Glutamatergic neuron (in vitro differentiated cells): ENCODE results near the gene SH3BP5. TPM values are rescaled to one million over a fixed set of nuclear protein-coding genes. Genes with fewer than 3 reads are reported as not detected.

Source experiments
- DNase-seq: peaks from one replicate; pipeline ENCODE4 v3.0.0; 2022
- H3K27ac Mint-ChIP-seq: one replicate; pipeline ENCODE4 v1.8.0; 2020; ENCODE audit warnings: mild to moderate bottlenecking, mixed read lengths, inconsistent platforms; ENCODE audit not compliant: unreplicated experiment
- H3K27me3 Mint-ChIP-seq: one replicate; pipeline ENCODE4 v1.8.0; 2020; ENCODE audit warnings: mild to moderate bottlenecking, moderate library complexity, mixed read lengths, inconsistent platforms; ENCODE audit not compliant: unreplicated experiment
- H3K36me3 Mint-ChIP-seq: one replicate; pipeline ENCODE4 v1.8.0; 2020; ENCODE audit warnings: mild to moderate bottlenecking, mixed read lengths, inconsistent platforms; ENCODE audit not compliant: unreplicated experiment
- H3K4me1 Mint-ChIP-seq: one replicate; pipeline ENCODE4 v1.8.0; 2020; ENCODE audit warnings: mild to moderate bottlenecking, low read depth, mixed read lengths, inconsistent platforms; ENCODE audit not compliant: unreplicated experiment
- H3K4me3 Mint-ChIP-seq: one replicate; pipeline ENCODE4 v1.8.0; 2020; ENCODE audit warnings: mild to moderate bottlenecking, mixed read lengths, inconsistent platforms; ENCODE audit not compliant: unreplicated experiment
- H3K9me3 Mint-ChIP-seq: one replicate; pipeline ENCODE4 v1.8.0; 2020; ENCODE audit warnings: mild to moderate bottlenecking, moderate library complexity, mixed read lengths, inconsistent platforms; ENCODE audit not compliant: unreplicated experiment
- CTCF ChIP-seq: fragments of 200-600 bp; sonication (generic); IDR thresholded peaks from one replicate; pipeline ENCODE4 v1.5.0; 2021; ENCODE audit not compliant: partially characterized antibody, unreplicated experiment
- total RNA-seq: library from RNA; stranded (reverse); fragmentation: NEBNext Ultra II Directional; extraction: Animal tissue kit (Norgen Biotek cat#: 25700); gene quantifications from one replicate; pipeline ENCODE4 v1.2.1, GENCODE V29; 2021; ENCODE audit not compliant: unreplicated experiment

SH3BP5 gene
- total RNA-seq, 1 donor from 2014 or later: 25.3 TPM

- Mint-ChIP-seq H3K36me3 (no peaks in the 10 kb centered on the region), H3K9me3 (peaks cover 2% of the 10 kb centered on the region), H3K4me1 (peaks cover 13% of the 10 kb centered on the region), H3K27me3 (peaks cover 4% of the 10 kb centered on the region), H3K4me3 (no peak overlapping the region), H3K27ac (peak overlapping the region; percentile 25)
- no peak for TF ChIP-seq CTCF
- no peak for DNase-seq
Measured at GRCh38 chr3:15291589-15292541, 40.5 kb downstream of the SH3BP5 start.

- no peak overlapping the region for H3K27ac Mint-ChIP-seq
- no peak for DNase-seq
- H3K4me3 Mint-ChIP-seq: no peak overlapping the region
- H3K9me3 Mint-ChIP-seq: peaks cover 2% of the 10 kb centered on the region
- peaks cover 4% of the 10 kb centered on the region for H3K27me3 Mint-ChIP-seq
- H3K4me1 Mint-ChIP-seq: peaks cover 13% of the 10 kb centered on the region
- no peak for TF ChIP-seq CTCF
- no peaks in the 10 kb centered on the region for H3K36me3 Mint-ChIP-seq
Measured at GRCh38 chr3:15290736-15291135, 41.6 kb downstream of the SH3BP5 start.

- Mint-ChIP-seq H3K9me3 (peaks cover 2% of the 10 kb centered on the region), H3K27me3 (peaks cover 4% of the 10 kb centered on the region), H3K27ac (no peak overlapping the region), H3K4me1 (peaks cover 12% of the 10 kb centered on the region), H3K4me3 (no peak overlapping the region), H3K36me3 (no peaks in the 10 kb centered on the region)
- no peak for DNase-seq
- TF ChIP-seq CTCF: no peak
Measured at GRCh38 chr3:15289661-15290060, 42.7 kb downstream of the SH3BP5 start.

GRCh38 chr3:15288331-15289035, 43.9 kb downstream of the SH3BP5 start:
- peaks cover 20% of the 10 kb centered on the region for H3K4me1 Mint-ChIP-seq
- peaks cover 2% of the 10 kb centered on the region for H3K9me3 Mint-ChIP-seq
- H3K27me3 Mint-ChIP-seq: peaks cover 4% of the 10 kb centered on the region
- no peaks in the 10 kb centered on the region for H3K36me3 Mint-ChIP-seq
- H3K4me3 Mint-ChIP-seq: no peak overlapping the region
- H3K27ac Mint-ChIP-seq: no peak overlapping the region
- DNase-seq: no peak
- no peak for TF ChIP-seq CTCF
